ENCODE results near the gene C2CD2.

GRCh38 chr21:41980561-41980960 is 26.7 kb upstream of the C2CD2 start:
- TF ChIP-seq EZH2phosphoT487 (IDR thresholded peaks at IDR 0.05; ENCODE audit: unreplicated experiment) (no peak), CTCF (conservative IDR thresholded peaks at IDR 0.05; ENCODE audit: low read depth in 2 of 2) (no peak), REST (IDR thresholded peaks at IDR 0.05; ENCODE audit: unreplicated experiment) (no peak), EZH2 (IDR thresholded peaks at IDR 0.05; ENCODE audit: low read depth, unreplicated experiment) (no peak), ZNF331 (CRISPR knock-in tag; IDR thresholded peaks at IDR 0.05; ENCODE audit: low read depth) (no peak), ZNF462 (CRISPR knock-in tag; IDR thresholded peaks at IDR 0.05) (no peak), POLR2AphosphoS5 (IDR thresholded peaks at IDR 0.05; ENCODE audit: low read depth) (no peak), CREB1 (CRISPR knock-in tag; IDR thresholded peaks at IDR 0.05; ENCODE audit: low read depth) (no peak)
